Trophoblast cell (in vitro differentiated cells and primary cell): ENCODE measurements around the gene ENTPD5.

ENCODE experiments used
- DNase-seq, 2 donors: peaks; one replicate each; pipeline ENCODE4 v3.0.0-alpha.2; 2016
- H2AFZ ChIP-seq: 2 replicates; pipeline ENCODE4 v1.6.1; 2013; ENCODE audit warnings: low read length, moderate library complexity, mild to moderate bottlenecking; ENCODE audit not compliant: insufficient read depth, poor library complexity
- H2AK5ac ChIP-seq: 2 replicates; pipeline ENCODE4 v1.6.1; 2013; ENCODE audit warnings: mild to moderate bottlenecking, low read length
- H2BK120ac ChIP-seq: 2 replicates; pipeline ENCODE4 v1.6.1; 2013; ENCODE audit warnings: low read length, mild to moderate bottlenecking, moderate library complexity; ENCODE audit not compliant: insufficient read depth, poor library complexity
- H2BK12ac ChIP-seq: 2 replicates; pipeline ENCODE4 v1.6.1; 2013; ENCODE audit warnings: mild to moderate bottlenecking, low read length, moderate library complexity
- H2BK5ac ChIP-seq: 2 replicates; pipeline ENCODE4 v1.6.1; 2013; ENCODE audit warnings: low read length, low read depth, moderate library complexity, mild to moderate bottlenecking; ENCODE audit not compliant: poor library complexity
- H3K14ac ChIP-seq: 2 replicates; pipeline ENCODE4 v1.6.1; 2013; ENCODE audit warnings: mild to moderate bottlenecking, low read length
- H3K18ac ChIP-seq: 2 replicates; pipeline ENCODE4 v1.6.1; 2013; ENCODE audit warnings: mild to moderate bottlenecking, low read length
- H3K23ac ChIP-seq: 2 replicates; pipeline ENCODE4 v1.6.1; 2013; ENCODE audit warnings: low read length
- H3K27ac ChIP-seq: 2 replicates; pipeline ENCODE4 v1.5.1; 2013; ENCODE audit warnings: low read depth, mild to moderate bottlenecking, inconsistent platforms, low read length, moderate library complexity
- H3K27me3 ChIP-seq: 2 replicates; pipeline ENCODE4 v1.6.1; 2013; ENCODE audit warnings: inconsistent platforms, mild to moderate bottlenecking, low read length, moderate library complexity; ENCODE audit not compliant: insufficient read depth
- H3K36me3 ChIP-seq, 2 experiments: 1 replicate in 1 of 2; 2 replicates in 1 of 2; pipeline ENCODE4 v1.6.1; 2013; ENCODE audit warnings: low read length in 2 of 2, mild to moderate bottlenecking in 2 of 2, moderate library complexity in 1 of 2; ENCODE audit not compliant: insufficient read depth in 2 of 2, control insufficient read depth in 1 of 2
- H3K4ac ChIP-seq: 2 replicates; pipeline ENCODE4 v1.6.1; 2013; ENCODE audit warnings: low read depth, mild to moderate bottlenecking, low read length, moderate library complexity
- H3K4me1 ChIP-seq, 2 experiments: 1 replicate in 1 of 2; 2 replicates in 1 of 2; pipeline ENCODE4 v1.6.1; 2013; ENCODE audit warnings: low read length in 2 of 2, mild to moderate bottlenecking in 2 of 2, moderate library complexity in 1 of 2; ENCODE audit not compliant: insufficient read depth in 2 of 2, control insufficient read depth in 1 of 2
- H3K4me2 ChIP-seq: 2 replicates; pipeline ENCODE4 v1.6.1; 2013; ENCODE audit warnings: inconsistent platforms, mild to moderate bottlenecking, low read length, moderate library complexity
- H3K4me3 ChIP-seq: 2 replicates; pipeline ENCODE4 v1.5.1; 2013; ENCODE audit warnings: mild to moderate bottlenecking, low read depth, low read length, inconsistent platforms
- H3K79me1 ChIP-seq: one replicate; pipeline ENCODE4 v1.6.1; 2013; ENCODE audit warnings: low read length
- H3K79me2 ChIP-seq: 2 replicates; pipeline ENCODE4 v1.6.1; 2013; ENCODE audit warnings: low read length, mild to moderate bottlenecking; ENCODE audit not compliant: control insufficient read depth, insufficient read depth, poor library complexity
- H3K9ac ChIP-seq: 2 replicates; pipeline ENCODE4 v1.6.1; 2013; ENCODE audit warnings: mild to moderate bottlenecking, low read length
- H3K9me3 ChIP-seq: 2 replicates; pipeline ENCODE4 v1.6.1; 2013; ENCODE audit warnings: low read depth, mild to moderate bottlenecking, control low read depth, inconsistent platforms, low read length; ENCODE audit not compliant: insufficient read depth
- H4K12ac ChIP-seq: 2 replicates; pipeline ENCODE4 v1.6.1; 2013; ENCODE audit warnings: low read depth, mild to moderate bottlenecking, low read length, moderate library complexity
- H4K8ac ChIP-seq: 2 replicates; pipeline ENCODE4 v1.6.1; 2013; ENCODE audit warnings: low read depth, mild to moderate bottlenecking, low read length, moderate library complexity
- H4K91ac ChIP-seq: one replicate; pipeline ENCODE4 v1.6.1; 2013; ENCODE audit warnings: low read depth, mild to moderate bottlenecking, low read length, moderate library complexity
- WGBS: extraction: QIAGEN DNeasy Blood & Tissue Kit; methylation state at CpG from one replicate; pipeline ENCODE4 v1.1.7; 2013; ENCODE audit warnings: missing lambda C conversion rate; ENCODE audit not compliant: insufficient read length, insufficient coverage; ENCODE audit errors: extremely low coverage; 5-methylcytosine and 5-hydroxymethylcytosine counted together

The ENTPD5 gene

GRCh38 chr14:73958591-73958990, 60.5 kb downstream of the ENTPD5 start:
- DNase-seq, result no peak
- Histone ChIP-seq H2BK12ac (no peak overlapping the region), H3K9ac (no peak overlapping the region), H3K9me3 (no peaks in the 10 kb centered on the region), H2AK5ac (no peak overlapping the region), H3K79me1 (no peaks in the 10 kb centered on the region), H3K4ac (no peak overlapping the region), H3K4me2 (no peak overlapping the region), H3K79me2 (no peaks in the 10 kb centered on the region), H4K91ac (no peak overlapping the region), H2AFZ (no peak overlapping the region), H3K27ac (no peak overlapping the region), H3K14ac (no peak overlapping the region), H3K36me3 (peaks cover 14 to 41% of the 10 kb centered on the region in 2 experiments), H2BK5ac (no peak overlapping the region), H2BK120ac (no peak overlapping the region), H3K23ac (no peak overlapping the region), H4K12ac (no peak overlapping the region), H3K27me3 (no peaks in the 10 kb centered on the region), H3K4me3 (no peak overlapping the region), H3K18ac (no peak overlapping the region), H3K4me1 (no peaks in the 10 kb centered on the region), H4K8ac (no peak overlapping the region)

GRCh38 chr14:73955674-73956073, 63.4 kb downstream of the ENTPD5 start:
- H3K4me3 ChIP-seq, result no peak overlapping the region
- no peak overlapping the region for H3K23ac ChIP-seq
- no peaks in the 10 kb centered on the region for H3K27me3 ChIP-seq
- H2AK5ac ChIP-seq, result no peak overlapping the region
- H2BK5ac ChIP-seq, result no peak overlapping the region
- peaks cover 9 to 27% of the 10 kb centered on the region in 2 experiments for H3K36me3 ChIP-seq
- H3K4me1 ChIP-seq, result peaks cover 3% of the 10 kb centered on the region in 2 experiments
- H2AFZ ChIP-seq, result no peak overlapping the region
- H3K14ac ChIP-seq, result no peak overlapping the region
- no peaks in the 10 kb centered on the region for H3K79me2 ChIP-seq
- WGBS, result no CpG with 5 or more reads among the region's 5 CpGs
- H4K91ac ChIP-seq, result no peak overlapping the region
- no peak overlapping the region for H3K4ac ChIP-seq
- no peaks in the 10 kb centered on the region for H3K9me3 ChIP-seq
- no peak overlapping the region for H2BK120ac ChIP-seq
- no peaks in the 10 kb centered on the region for H3K79me1 ChIP-seq
- no peak overlapping the region for H4K8ac ChIP-seq
- no peak overlapping the region for H4K12ac ChIP-seq
- no peak overlapping the region for H3K18ac ChIP-seq
- no peak overlapping the region for H2BK12ac ChIP-seq
- H3K27ac ChIP-seq, result no peak overlapping the region
- DNase-seq, result no peak
- H3K9ac ChIP-seq, result no peak overlapping the region
- H3K4me2 ChIP-seq, result no peak overlapping the region

DNA sequence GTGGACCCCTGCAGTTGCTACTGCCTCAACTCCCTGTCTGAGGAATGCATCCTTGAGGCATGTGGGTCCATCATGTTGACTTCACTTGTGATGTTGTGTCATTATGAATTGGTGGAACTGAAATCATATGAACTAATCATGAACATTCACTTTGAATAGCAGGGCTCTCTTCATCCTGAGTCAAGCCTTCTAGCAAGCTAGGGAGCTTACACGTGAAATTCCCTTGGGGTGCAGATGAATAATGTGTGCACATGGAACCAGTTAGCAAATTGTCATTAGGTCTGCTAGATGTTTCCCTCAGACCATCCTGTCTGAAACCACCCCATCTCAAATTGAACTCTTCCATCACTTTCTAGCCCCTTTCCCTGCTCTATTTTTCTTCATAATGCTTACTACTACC, 65.4 kb downstream of the ENTPD5 start:
- H4K91ac ChIP-seq, result no peak overlapping the region
- H3K27me3 ChIP-seq, result no peaks in the 10 kb centered on the region
- WGBS, result no CpG with 5 or more reads among the region's 1 CpG
- no peak overlapping the region for H2BK5ac ChIP-seq
- no peak overlapping the region for H3K4ac ChIP-seq
- no peak overlapping the region for H3K23ac ChIP-seq
- H3K9ac ChIP-seq, result no peak overlapping the region
- no peaks in the 10 kb centered on the region for H3K9me3 ChIP-seq
- H2AK5ac ChIP-seq, result no peak overlapping the region
- no peak overlapping the region for H3K18ac ChIP-seq
- H3K14ac ChIP-seq, result no peak overlapping the region
- H3K79me2 ChIP-seq, result peaks cover 3% of the 10 kb centered on the region
- H3K36me3 ChIP-seq, result peaks cover 7 to 17% of the 10 kb centered on the region in 2 experiments
- peaks cover 3 to 4% of the 10 kb centered on the region in 2 experiments for H3K4me1 ChIP-seq
- no peak overlapping the region for H2AFZ ChIP-seq
- H4K8ac ChIP-seq, result no peak overlapping the region
- no peak for DNase-seq
- no peak overlapping the region for H2BK12ac ChIP-seq
- no peak overlapping the region for H3K4me2 ChIP-seq
- no peak overlapping the region for H3K27ac ChIP-seq
- H3K79me1 ChIP-seq, result peaks cover 5% of the 10 kb centered on the region
- no peak overlapping the region for H3K4me3 ChIP-seq
- H2BK120ac ChIP-seq, result no peak overlapping the region
- H4K12ac ChIP-seq, result no peak overlapping the region

GRCh38 chr14:73949752-73950734, 69.0 kb downstream of the ENTPD5 start, which contains the start of the genes COQ6 and FAM161B:
COQ6 (plus strand) TSS chr14:73950302; CDS start chr14:73950333, 31 bp downstream.
FAM161B (minus strand) TSS chr14:73950094; CDS start chr14:73950026, 68 bp downstream.
- peak within 1 kb of the TSS; percentile 83 for H3K27ac ChIP-seq
- peaks cover 3% of the 10 kb centered on the region in 2 experiments for H3K36me3 ChIP-seq
- H4K8ac ChIP-seq, result peak within 1 kb of the TSS; percentile 96
- H4K91ac ChIP-seq, result peak within 1 kb of the TSS; percentile 95
- H3K18ac ChIP-seq, result peak within 1 kb of the TSS; percentile 85
- peaks cover 5% of the 10 kb centered on the region for H3K79me1 ChIP-seq
- peaks cover 3 to 4% of the 10 kb centered on the region in 2 experiments for H3K4me1 ChIP-seq
- peak within 1 kb of the TSS; percentile 84 for H4K12ac ChIP-seq
- no peaks in the 10 kb centered on the region for H3K27me3 ChIP-seq
- peak within 1 kb of the TSS; percentile 19 for H2BK12ac ChIP-seq
- peak within 1 kb of the TSS; percentile 50 for H3K4ac ChIP-seq
- H3K4me2 ChIP-seq, result peak within 1 kb of the TSS; percentile 79
- DNase-seq, result peak; percentile 99 to 100
- H3K9me3 ChIP-seq, result no peaks in the 10 kb centered on the region
- peak within 1 kb of the TSS; percentile 74 for H2BK5ac ChIP-seq
- peak within 1 kb of the TSS; percentile 62 for H2BK120ac ChIP-seq
- no peak within 1 kb of the TSS for H3K23ac ChIP-seq
- peaks cover 3% of the 10 kb centered on the region for H3K79me2 ChIP-seq
- no CpG with 5 or more reads among the region's 70 CpGs for WGBS
- peak within 1 kb of the TSS; percentile 98 for H3K14ac ChIP-seq
- H3K4me3 ChIP-seq, result peak within 1 kb of the TSS; percentile 95
- peak within 1 kb of the TSS; percentile 5 for H2AK5ac ChIP-seq
- peak within 1 kb of the TSS; percentile 89 for H3K9ac ChIP-seq
- H2AFZ ChIP-seq, result peak within 1 kb of the TSS; percentile 99
